Caco-2 (cell line): Measurements from ENCODE around the gene AP2A2. TPM values are rescaled to one million over a fixed set of nuclear protein-coding genes. Genes with fewer than 3 reads are reported as not detected.

Experiments
- BruUV-seq: library from RNA; stranded (reverse); fragments of 400-500 nt; replicated peaks from 2 replicates; lab custom pipeline; 2021; lab: Mats Ljungman, UMichigan
- CTCF ChIA-PET: fragments of 300-600 bp; sonication (Branson Sonifier 250); formaldehyde crosslinking; loops from one replicate; lab custom pipeline; 2022; ENCODE audit warnings: antibody characterized with exemption; lab: Charles Lee
- POLR2A ChIA-PET: fragments of 300-600 bp; sonication (Branson Sonifier 250); formaldehyde crosslinking; loops from one replicate; lab custom pipeline; 2022; ENCODE audit warnings: antibody characterized with exemption; lab: Charles Lee
- DNase-seq, 2 experiments: peaks; one replicate each; pipeline versions ENCODE4 v3.0.0 to v3.0.0-alpha.2; 2020 to 2022
- H3K27me3 ChIP-seq: replicated peaks from 2 replicates; pipeline ENCODE4 v1.6.0; 2011; ENCODE audit warnings: low read length; ENCODE audit not compliant: control insufficient read depth, insufficient read depth
- H3K36me3 ChIP-seq: 2 replicates; pipeline ENCODE4 v1.5.1; 2011; ENCODE audit warnings: low read length; ENCODE audit not compliant: control insufficient read depth, insufficient read depth
- H3K4me1 ChIP-seq: fragments of 250-450 bp; sonication (Bioruptor Pico); 2 replicates; pipeline ENCODE4 v1.5.1; 2020; ENCODE audit warnings: mild to moderate bottlenecking
- H3K4me3 ChIP-seq: 2 replicates; pipeline ENCODE4 v1.5.1; 2011; ENCODE audit warnings: low read depth, mild to moderate bottlenecking, control low read depth, low read length
- H3K9me3 ChIP-seq: fragments of 250-450 bp; sonication (Bioruptor Pico); 2 replicates; pipeline ENCODE4 v1.5.1; 2020; ENCODE audit warnings: mild to moderate bottlenecking, moderate library complexity
- H3K27ac Mint-ChIP-seq: one replicate; pipeline ENCODE4 v1.8.0; 2022; ENCODE audit warnings: mixed read lengths; ENCODE audit not compliant: unreplicated experiment
- H3K27me3 Mint-ChIP-seq: one replicate; pipeline ENCODE4 v1.8.0; 2022; ENCODE audit warnings: mixed read lengths; ENCODE audit not compliant: insufficient read depth, unreplicated experiment
- H3K36me3 Mint-ChIP-seq: one replicate; pipeline ENCODE4 v1.8.0; 2022; ENCODE audit warnings: mild to moderate bottlenecking, mixed read lengths; ENCODE audit not compliant: insufficient read depth, unreplicated experiment
- H3K4me1 Mint-ChIP-seq: one replicate; pipeline ENCODE4 v1.8.0; 2022; ENCODE audit warnings: low read depth, mixed read lengths; ENCODE audit not compliant: unreplicated experiment
- H3K4me3 Mint-ChIP-seq: one replicate; pipeline ENCODE4 v1.8.0; 2022; ENCODE audit warnings: mild to moderate bottlenecking, moderate library complexity, mixed read lengths; ENCODE audit not compliant: unreplicated experiment
- H3K9me3 Mint-ChIP-seq: one replicate; pipeline ENCODE4 v1.8.0; 2022; ENCODE audit warnings: mixed read lengths; ENCODE audit not compliant: unreplicated experiment
- intact Hi-C: fragments of 100-400 bp; cut with micrococcal nuclease; formaldehyde crosslinking; loops from one replicate; pipeline ENCODE4 v1.10.0; 2022; ENCODE audit not compliant: unreplicated experiment
- total RNA-seq: library from RNA; stranded (reverse); gene quantifications from 2 replicates; pipeline ENCODE4 v1.2.3, GENCODE V29; 2022
- TF ChIP-seq, protein P1 (sequence below), 2 experiments: fragments of 200-600 bp in 1 of 2; IDR thresholded peaks; 1 replicate in 1 of 2; 2 replicates in 1 of 2; pipeline versions ENCODE4 v1.5.1 to v1.8.0; 2011 to 2022; ENCODE audit warnings: antibody characterized with exemption in 1 of 2, control low read depth in 1 of 2, inconsistent platforms in 1 of 2, low read depth in 1 of 2, low read length in 1 of 2, mild to moderate bottlenecking in 1 of 2, moderate library complexity in 1 of 2; ENCODE audit not compliant: insufficient read depth in 1 of 2, severe bottlenecking in 1 of 2, unreplicated experiment in 1 of 2

The AP2A2 gene
- total RNA-seq, 1 experiment from 2014 or later: 130 TPM

DNA sequence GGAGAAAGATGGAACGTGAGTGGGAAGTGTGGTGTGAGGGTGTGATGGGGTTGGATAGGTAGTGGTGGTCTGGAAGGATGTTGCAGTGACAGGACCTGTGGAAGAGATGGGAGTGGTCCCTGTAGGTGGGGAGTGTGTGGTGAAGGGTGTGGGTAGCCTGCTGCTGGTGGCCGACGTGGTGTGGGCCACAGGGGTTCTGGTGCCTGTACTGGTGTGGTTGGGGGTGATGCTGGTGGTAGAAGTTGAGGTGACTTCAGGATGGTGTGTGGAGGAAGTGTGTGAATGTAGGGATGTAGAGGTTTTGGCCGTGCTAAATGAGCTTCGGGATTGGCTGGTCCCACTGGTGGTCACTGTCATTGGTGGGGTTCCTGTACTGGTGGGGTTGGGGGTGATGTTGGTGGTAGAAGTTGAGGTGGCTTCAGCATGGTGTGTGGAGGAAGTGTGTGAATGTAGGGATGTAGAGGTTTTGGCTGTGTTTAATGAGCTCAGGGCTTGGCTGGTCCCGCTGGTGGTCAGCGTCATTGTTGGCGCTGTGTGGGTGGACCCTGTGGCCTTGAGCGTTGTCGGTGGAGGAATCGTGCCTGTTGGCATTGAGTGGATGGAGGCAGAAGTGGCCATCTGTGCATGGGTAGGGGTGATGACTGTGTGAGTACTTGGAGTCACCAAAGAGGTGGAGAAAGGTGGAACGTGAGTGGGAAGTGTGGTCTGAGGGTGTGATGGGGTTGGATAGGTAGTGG, 91.8 kb downstream of the AP2A2 start:
- Mint-ChIP-seq H3K4me3 (no peak overlapping the region), H3K27ac (no peak overlapping the region), H3K4me1 (no peaks in the 10 kb centered on the region), H3K27me3 (no peaks in the 10 kb centered on the region), H3K36me3 (peaks cover 35% of the 10 kb centered on the region), H3K9me3 (peaks cover 25% of the 10 kb centered on the region)
- Histone ChIP-seq H3K4me3 (no peak overlapping the region), H3K4me1 (no peaks in the 10 kb centered on the region), H3K36me3 (no peaks in the 10 kb centered on the region; the same call in 1 of the 2 replicates), H3K27me3 (no peaks in the 10 kb centered on the region), H3K9me3 (no peaks in the 10 kb centered on the region)
- ChIA-PET CTCF (interaction anchor here (0.6 kb wide), 1 partner anchor 29 kb away, joined by 3 read pairs; no protein-coding TSS in a partner anchor), POLR2A (no interaction called here)
- no peak for DNase-seq
- TF ChIP-seq, protein P1, sequence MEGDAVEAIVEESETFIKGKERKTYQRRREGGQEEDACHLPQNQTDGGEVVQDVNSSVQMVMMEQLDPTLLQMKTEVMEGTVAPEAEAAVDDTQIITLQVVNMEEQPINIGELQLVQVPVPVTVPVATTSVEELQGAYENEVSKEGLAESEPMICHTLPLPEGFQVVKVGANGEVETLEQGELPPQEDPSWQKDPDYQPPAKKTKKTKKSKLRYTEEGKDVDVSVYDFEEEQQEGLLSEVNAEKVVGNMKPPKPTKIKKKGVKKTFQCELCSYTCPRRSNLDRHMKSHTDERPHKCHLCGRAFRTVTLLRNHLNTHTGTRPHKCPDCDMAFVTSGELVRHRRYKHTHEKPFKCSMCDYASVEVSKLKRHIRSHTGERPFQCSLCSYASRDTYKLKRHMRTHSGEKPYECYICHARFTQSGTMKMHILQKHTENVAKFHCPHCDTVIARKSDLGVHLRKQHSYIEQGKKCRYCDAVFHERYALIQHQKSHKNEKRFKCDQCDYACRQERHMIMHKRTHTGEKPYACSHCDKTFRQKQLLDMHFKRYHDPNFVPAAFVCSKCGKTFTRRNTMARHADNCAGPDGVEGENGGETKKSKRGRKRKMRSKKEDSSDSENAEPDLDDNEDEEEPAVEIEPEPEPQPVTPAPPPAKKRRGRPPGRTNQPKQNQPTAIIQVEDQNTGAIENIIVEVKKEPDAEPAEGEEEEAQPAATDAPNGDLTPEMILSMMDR (IDR thresholded peaks at IDR 0.05; ENCODE audit: insufficient read depth in 1 of 2, low read depth in 1 of 2, low read length in 1 of 2, severe bottlenecking in 1 of 2, unreplicated experiment in 1 of 2): no peak
- no TSS peak for BruUV-seq
- intact Hi-C loops: no loop called here

DNA sequence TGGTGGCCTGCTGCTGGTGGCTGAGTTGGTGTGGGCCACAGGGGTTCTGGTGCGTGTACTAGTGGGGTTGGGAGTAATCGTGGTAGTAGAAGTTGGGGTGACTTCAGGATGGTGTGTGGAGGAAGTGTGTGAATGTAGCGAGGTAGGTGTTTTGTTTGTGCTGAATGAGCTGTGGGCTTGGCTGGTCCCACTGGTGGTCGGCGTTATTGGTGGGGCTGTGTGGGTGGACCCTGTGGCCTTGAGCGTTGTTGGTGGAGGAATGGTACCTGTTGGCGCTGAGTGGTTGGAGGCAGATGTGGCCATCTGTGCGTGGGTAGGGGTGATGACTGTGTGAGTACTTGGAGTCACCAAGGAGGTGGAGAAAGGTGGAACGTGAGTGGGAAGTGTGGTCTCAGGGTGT, 92.4 kb downstream of the AP2A2 start:
- no peaks in the 10 kb centered on the region for H3K4me1 Mint-ChIP-seq
- intact Hi-C loops: no loop called here
- Histone ChIP-seq H3K27me3 (no peaks in the 10 kb centered on the region), H3K4me3 (no peak overlapping the region), H3K4me1 (no peaks in the 10 kb centered on the region), H3K36me3 (no peaks in the 10 kb centered on the region; the same call in 1 of the 2 replicates), H3K9me3 (no peaks in the 10 kb centered on the region)
- no peak for DNase-seq
- H3K9me3 Mint-ChIP-seq: peaks cover 25% of the 10 kb centered on the region
- no TSS peak for BruUV-seq
- TF ChIP-seq, protein P1 (IDR thresholded peaks at IDR 0.05; ENCODE audit: insufficient read depth in 1 of 2, low read depth in 1 of 2, low read length in 1 of 2, severe bottlenecking in 1 of 2, unreplicated experiment in 1 of 2): no peak
- H3K36me3 Mint-ChIP-seq: peaks cover 29% of the 10 kb centered on the region
- no peaks in the 10 kb centered on the region for H3K27me3 Mint-ChIP-seq
- POLR2A ChIA-PET: no interaction called here
- H3K27ac Mint-ChIP-seq: no peak overlapping the region
- CTCF ChIA-PET: no interaction called here
- H3K4me3 Mint-ChIP-seq: no peak overlapping the region

DNA sequence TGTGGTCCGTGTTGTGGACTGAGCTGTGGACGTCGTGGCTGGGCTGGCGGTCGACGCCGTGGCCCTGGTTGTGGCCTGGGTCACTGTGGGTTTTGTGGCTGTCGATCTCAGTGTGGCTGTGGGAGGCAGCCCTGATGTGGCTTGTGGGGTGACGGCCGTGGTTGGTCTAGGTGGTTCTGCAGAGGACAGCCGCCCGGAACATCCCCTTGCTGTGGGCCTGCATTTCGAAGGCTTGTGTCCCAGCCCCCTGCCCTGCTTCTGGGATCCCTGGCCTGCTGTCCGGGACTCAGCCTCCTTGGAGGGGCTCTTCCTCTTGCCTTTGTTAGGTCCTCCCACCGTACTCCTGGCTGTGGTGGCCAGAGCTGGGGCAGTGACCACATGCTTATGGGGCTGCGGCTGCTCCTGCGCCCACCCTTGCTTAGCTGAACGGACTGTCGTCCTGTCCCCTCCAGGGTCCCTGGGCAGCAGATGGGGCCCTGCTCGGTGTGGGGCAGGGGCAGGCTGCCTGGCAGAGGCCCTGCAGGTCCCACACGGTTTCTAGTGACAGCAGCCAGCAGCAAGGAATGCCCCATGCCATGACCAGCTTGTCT, 93.7 kb downstream of the AP2A2 start:
- no TSS peak for BruUV-seq
- Mint-ChIP-seq H3K36me3 (peaks cover 28% of the 10 kb centered on the region), H3K4me1 (no peaks in the 10 kb centered on the region), H3K4me3 (no peak overlapping the region), H3K27ac (no peak overlapping the region), H3K27me3 (no peaks in the 10 kb centered on the region), H3K9me3 (peaks cover 25% of the 10 kb centered on the region)
- ChIA-PET POLR2A (no interaction called here), CTCF (no interaction called here)
- no peak overlapping the region for H3K4me3 ChIP-seq
- H3K36me3 ChIP-seq: no peaks in the 10 kb centered on the region; the same call in 1 of the 2 replicates
- no peak for DNase-seq
- no peaks in the 10 kb centered on the region for H3K4me1 ChIP-seq
- no peaks in the 10 kb centered on the region for H3K9me3 ChIP-seq
- TF ChIP-seq, protein P1 (IDR thresholded peaks at IDR 0.05; ENCODE audit: insufficient read depth in 1 of 2, low read depth in 1 of 2, low read length in 1 of 2, severe bottlenecking in 1 of 2, unreplicated experiment in 1 of 2): no peak
- H3K27me3 ChIP-seq: no peaks in the 10 kb centered on the region
- intact Hi-C loops: no loop called here
